H1 (cell line): Measurements from ENCODE around the gene GALNT1. TPM values are rescaled to one million over a fixed set of nuclear protein-coding genes. Genes with fewer than 3 reads are reported as not detected.

ENCODE experiments used
- CTCF ChIA-PET: fragments of 300-600 bp; sonication (Branson Sonifier 250); formaldehyde crosslinking; loops from one replicate; lab custom pipeline; 2021; ENCODE audit not compliant: partially characterized antibody; lab: Charles Lee
- POLR2A ChIA-PET: fragments of 300-600 bp; sonication (Branson Sonifier 250); formaldehyde crosslinking; loops from one replicate; lab custom pipeline; 2021; ENCODE audit warnings: inconsistent platforms; ENCODE audit not compliant: partially characterized antibody; lab: Charles Lee
- DNase-seq, 2 experiments: peaks; one replicate each; pipeline versions ENCODE4 v3.0.0 to v3.0.0-alpha.2; 2010 to 2022; ENCODE audit warnings: low spot score in 2 of 2, low read depth in 1 of 2, mixed read lengths in 1 of 2
- FAIRE-seq: peaks from 2 replicates; lab custom pipeline; 2011; peaks lifted over from hg19 to GRCh38; lab: Jason Lieb, UNC
- H2AFZ ChIP-seq: 2 replicates; pipeline ENCODE4 v1.8.1; 2012; ENCODE audit warnings: low read length, inconsistent platforms
- H2AK5ac ChIP-seq: 2 replicates; pipeline ENCODE4 v1.6.1; 2013; ENCODE audit warnings: low read depth, low read length
- H2BK120ac ChIP-seq: replicated peaks from 2 replicates; pipeline ENCODE3; 2013; ENCODE audit warnings: low read depth, low read length, inconsistent platforms
- H2BK12ac ChIP-seq: 2 replicates; pipeline ENCODE4 v1.6.1; 2013; ENCODE audit warnings: low read depth, low read length
- H2BK15ac ChIP-seq: 2 replicates; pipeline ENCODE4 v1.6.1; 2013; ENCODE audit warnings: low read length
- H2BK20ac ChIP-seq: 2 replicates; pipeline ENCODE4 v1.6.1; 2013; ENCODE audit warnings: low read length
- H2BK5ac ChIP-seq: 2 replicates; pipeline ENCODE4 v1.6.1; 2013; ENCODE audit warnings: low read depth, low read length
- H3K14ac ChIP-seq: 2 replicates; pipeline ENCODE4 v1.6.1; 2013; ENCODE audit warnings: inconsistent platforms; ENCODE audit not compliant: insufficient read length
- H3K18ac ChIP-seq: 2 replicates; pipeline ENCODE4 v1.6.1; 2013; ENCODE audit warnings: low read length; ENCODE audit errors: extremely low read depth
- H3K23ac ChIP-seq: 2 replicates; pipeline ENCODE4 v1.6.1; 2013; ENCODE audit warnings: inconsistent platforms; ENCODE audit not compliant: insufficient read length
- H3K23me2 ChIP-seq: 2 replicates; pipeline ENCODE4 v1.6.1; 2013; ENCODE audit warnings: low read depth, low read length
- H3K27ac ChIP-seq: 2 replicates; pipeline ENCODE4 v1.6.1; 2011; ENCODE audit warnings: low read depth, low read length, inconsistent platforms
- H3K27me3 ChIP-seq, 4 experiments: replicated peaks in 1 of 4; 1 replicate in 1 of 4; 2 replicates in 3 of 4; pipeline versions ENCODE4 v1.6.1 to v1.8.1; 2011 to 2013; ENCODE audit warnings: low read length in 3 of 4, mild to moderate bottlenecking in 3 of 4, inconsistent platforms in 2 of 4, mixed read lengths in 2 of 4, moderate library complexity in 1 of 4; ENCODE audit not compliant: control insufficient read depth in 3 of 4, insufficient read depth in 3 of 4; ENCODE audit errors: extremely low read depth in 1 of 4
- H3K36me3 ChIP-seq, 4 experiments: 2 replicates each; pipeline versions ENCODE4 v1.6.1 to v1.8.1; 2011 to 2013; ENCODE audit warnings: mild to moderate bottlenecking in 4 of 4, low read length in 3 of 4, moderate library complexity in 2 of 4, control low read depth in 1 of 4, inconsistent platforms in 1 of 4; ENCODE audit not compliant: insufficient read depth in 4 of 4, control insufficient read depth in 2 of 4
- H3K4ac ChIP-seq: replicated peaks from 2 replicates; pipeline ENCODE3; 2013; ENCODE audit warnings: low read length, low read depth, mixed read lengths, inconsistent platforms; ENCODE audit not compliant: insufficient read length
- H3K4me1 ChIP-seq, 4 experiments: replicated peaks in 1 of 4; 1 replicate in 1 of 4; 2 replicates in 3 of 4; pipeline versions ENCODE4 v1.6.1 to v1.8.1; 2011 to 2013; ENCODE audit warnings: low read length in 3 of 4, inconsistent platforms in 2 of 4, mixed read lengths in 1 of 4; ENCODE audit not compliant: insufficient read depth in 4 of 4, control insufficient read depth in 3 of 4
- H3K4me2 ChIP-seq, 2 experiments: 2 replicates each; pipeline versions ENCODE4 v1.6.1 to v1.8.1; 2011 to 2013; ENCODE audit warnings: low read depth in 2 of 2, low read length in 2 of 2, control low read depth in 1 of 2, inconsistent platforms in 1 of 2, mild to moderate bottlenecking in 1 of 2; ENCODE audit not compliant: insufficient read depth in 1 of 2
- H3K4me3 ChIP-seq, 4 experiments: fragments of 200-600, 300-600 bp in 1 of 4; sonication (generic), shearing (Covaris generic), sonication (Bioruptor Twin) in 1 of 4; 2 replicates each; pipeline versions ENCODE4 v1.5.1 to v1.8.1; 2011 to 2016; ENCODE audit warnings: low read length in 4 of 4, low read depth in 3 of 4, control low read depth in 2 of 4, inconsistent platforms in 2 of 4, mild to moderate bottlenecking in 2 of 4, mixed read lengths in 1 of 4, moderate library complexity in 1 of 4; ENCODE audit not compliant: insufficient read depth in 2 of 4; ENCODE audit errors: extremely low read depth in 1 of 4
- H3K56ac ChIP-seq: replicated peaks from 2 replicates; pipeline ENCODE3; 2013; ENCODE audit warnings: low read depth, mild to moderate bottlenecking, mixed read lengths, low read length, inconsistent platforms; ENCODE audit not compliant: insufficient read length
- H3K79me1 ChIP-seq: 2 replicates; pipeline ENCODE4 v1.6.1; 2013; ENCODE audit warnings: low read depth, low read length, control low read depth
- H3K79me2 ChIP-seq, 2 experiments: 2 replicates each; pipeline versions ENCODE4 v1.6.1 to v1.8.1; 2012 to 2013; ENCODE audit warnings: low read length in 2 of 2, mild to moderate bottlenecking in 2 of 2, inconsistent platforms in 1 of 2; ENCODE audit not compliant: insufficient read depth in 2 of 2, control insufficient read depth in 1 of 2
- H3K9ac ChIP-seq, 4 experiments: replicated peaks in 1 of 4; 1 replicate in 1 of 4; 2 replicates in 3 of 4; pipeline versions ENCODE4 v1.6.1 to v1.8.1; 2011 to 2013; ENCODE audit warnings: low read depth in 3 of 4, low read length in 3 of 4, control low read depth in 2 of 4, mild to moderate bottlenecking in 2 of 4, moderate library complexity in 2 of 4, inconsistent platforms in 1 of 4; ENCODE audit errors: extremely low read depth in 1 of 4
- H3K9me3 ChIP-seq, 2 experiments: 2 replicates each; pipeline versions ENCODE4 v1.6.1 to v1.8.1; 2012 to 2013; ENCODE audit warnings: mild to moderate bottlenecking in 2 of 2, moderate library complexity in 2 of 2, control low read depth in 1 of 2, inconsistent platforms in 1 of 2, low read depth in 1 of 2, low read length in 1 of 2, mixed read lengths in 1 of 2; ENCODE audit not compliant: insufficient read depth in 2 of 2
- H4K20me1 ChIP-seq, 2 experiments: replicated peaks in 1 of 2; 2 replicates each; pipeline versions ENCODE3 to v1.8.1; 2011 to 2013; ENCODE audit warnings: inconsistent platforms in 2 of 2, low read length in 2 of 2, mild to moderate bottlenecking in 1 of 2; ENCODE audit not compliant: insufficient read depth in 2 of 2, control insufficient read depth in 1 of 2
- H4K5ac ChIP-seq: 2 replicates; pipeline ENCODE4 v1.6.1; 2013; ENCODE audit warnings: low read length, low read depth, mixed read lengths, inconsistent platforms; ENCODE audit not compliant: insufficient read length
- H4K8ac ChIP-seq: 2 replicates; pipeline ENCODE4 v1.8.0; 2013; ENCODE audit warnings: mild to moderate bottlenecking, moderate library complexity, low read length, inconsistent platforms; ENCODE audit not compliant: insufficient read depth; ENCODE audit errors: extremely low read depth
- H4K91ac ChIP-seq: replicated peaks from 2 replicates; pipeline ENCODE3; 2013; ENCODE audit warnings: low read length, mixed read lengths, inconsistent platforms; ENCODE audit not compliant: insufficient read length
- EGR1 ChIP-seq: IDR thresholded peaks from 2 replicates; pipeline ENCODE4 v1.6.1; 2011; ENCODE audit warnings: low read depth, low read length, borderline replicate concordance
- EZH2 ChIP-seq: fragments of 200-600 bp; sonication (generic); IDR thresholded peaks from 2 replicates; pipeline ENCODE4 v1.7.1; 2012; ENCODE audit warnings: low read depth, mild to moderate bottlenecking, moderate library complexity, low read length, inconsistent platforms; ENCODE audit not compliant: severe bottlenecking
- JUND ChIP-seq: IDR thresholded peaks from 2 replicates; pipeline ENCODE4 v1.6.1; 2011; ENCODE audit warnings: mild to moderate bottlenecking, improper control_type of control experiment, low read length
- KDM1A ChIP-seq: fragments of 200-600, 300-600 bp; sonication (generic); IDR thresholded peaks from 2 replicates; pipeline ENCODE4 v1.7.1; 2016; ENCODE audit warnings: mild to moderate bottlenecking, low read length, borderline replicate concordance
- POU5F1 ChIP-seq: IDR thresholded peaks from 2 replicates; pipeline ENCODE4 v1.6.1; 2011; ENCODE audit warnings: low read depth, mild to moderate bottlenecking, low read length, moderate library complexity
- RFX5 ChIP-seq: IDR thresholded peaks from 2 replicates; pipeline ENCODE4 v1.6.1; 2011; ENCODE audit warnings: low read depth, low read length, improper control_type of control experiment, borderline replicate concordance
- SAP30 ChIP-seq: fragments of 300-600 bp; sonication (generic); IDR thresholded peaks from 2 replicates; pipeline ENCODE4 v1.7.1; 2012; ENCODE audit warnings: low read length, moderate library complexity, mild to moderate bottlenecking, inconsistent platforms; ENCODE audit not compliant: insufficient read depth, insufficient replicate concordance
- SP2 ChIP-seq: IDR thresholded peaks from 2 replicates; pipeline ENCODE4 v1.6.1; 2012; ENCODE audit warnings: mild to moderate bottlenecking, low read length, inconsistent platforms
- SUZ12 ChIP-seq: fragments of 200-600 bp; sonication (generic); IDR thresholded peaks from 2 replicates; pipeline ENCODE4 v1.6.1; 2012; ENCODE audit warnings: mild to moderate bottlenecking, inconsistent platforms, low read length, moderate library complexity, mixed read lengths
- TCF12 ChIP-seq: IDR thresholded peaks from 2 replicates; pipeline ENCODE4 v1.6.1; 2011; ENCODE audit warnings: low read depth, mild to moderate bottlenecking, low read length
- ZNF274 ChIP-seq: IDR thresholded peaks from 2 replicates; pipeline ENCODE4 v1.7.0; 2012; ENCODE audit warnings: low read length, borderline replicate concordance; ENCODE audit errors: extremely low read depth
- WGBS, 2 experiments: shearing (Covaris generic) in 1 of 2; methylation state at CpG; one replicate each; pipeline versions ENCODE4 v1.1.6 to v1.1.7; 2013 to 2015; ENCODE audit warnings: low lambda C conversion rate in 2 of 2, mixed read lengths in 2 of 2, inconsistent platforms in 1 of 2, low coverage in 1 of 2, missing lambda C conversion rate in 1 of 2; ENCODE audit not compliant: insufficient replicate concordance in 2 of 2, insufficient coverage in 1 of 2, insufficient read length in 1 of 2; ENCODE audit errors: extremely low coverage in 1 of 2, missing lambda C conversion rate in 1 of 2; 5-methylcytosine and 5-hydroxymethylcytosine counted together
- polyA plus RNA-seq, 7 experiments: library from polyadenylated mRNA; depleted of rRNA in 3 of 7; stranded (reverse) in 5 of 7; unstranded in 2 of 7; fragments of >200 nt in 5 of 7; fragments of 200-250 nt in 2 of 7; gene quantifications; 1 replicate in 5 of 7; 2 replicates in 1 of 7; 4 replicates in 1 of 7; pipeline versions ENCODE4 v1.2.1 to v1.2.3, GENCODE V29; 2011 to 2013; ENCODE audit warnings: missing spikeins in 2 of 7, mixed read lengths in 2 of 7
- total RNA-seq: library from RNA; stranded (reverse); fragmentation: NEBNext Ultra II Directional; extraction: Animal tissue kit (Norgen Biotek cat#: 25700); gene quantifications from 2 replicates; pipeline ENCODE4 v1.2.1, GENCODE V29; 2021
- TF ChIP-seq, protein P1 (sequence below): IDR thresholded peaks from 2 replicates; pipeline ENCODE4 v1.6.1; 2011; ENCODE audit warnings: low read length, improper control_type of control experiment
- TF ChIP-seq, protein P2 (sequence below): IDR thresholded peaks from 2 replicates; pipeline ENCODE4 v1.6.1; 2012; ENCODE audit warnings: inconsistent platforms

Gene GALNT1
- total and polyA plus RNA-seq, 2 of the 8 experiments (the other 6 are each of a cell fraction or from before 2014, with no cell fraction given) = 22.4 to 101 TPM

DNA sequence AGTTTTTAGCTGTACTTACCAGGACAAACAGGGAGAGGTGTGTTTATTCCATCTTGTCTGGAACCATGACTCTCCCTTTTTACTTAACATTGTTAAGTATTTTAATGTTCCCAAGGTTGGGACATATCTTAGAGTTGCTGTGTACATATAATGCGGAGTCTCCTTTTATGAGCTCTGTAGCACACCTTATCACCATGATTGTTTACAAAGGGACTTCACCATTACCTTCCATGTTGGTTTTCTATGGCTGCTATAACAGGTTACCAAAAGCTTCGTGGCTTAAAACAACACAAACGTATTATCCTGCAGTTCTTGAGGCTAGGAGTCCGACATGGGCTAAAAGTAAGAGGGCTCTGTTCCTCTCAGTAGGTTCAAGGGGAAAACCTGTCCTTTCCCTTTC is 164.3 kb downstream of the GALNT1 start:
- H3K56ac ChIP-seq = no peak overlapping the region
- POLR2A ChIA-PET = no interaction called here
- H4K20me1 ChIP-seq = no peaks in the 10 kb centered on the region
- no peak overlapping the region for H4K8ac ChIP-seq
- no peak overlapping the region for H3K23ac ChIP-seq
- no peak overlapping the region for H2BK120ac ChIP-seq
- no peak overlapping the region for H4K91ac ChIP-seq
- no peak overlapping the region for H2AFZ ChIP-seq
- H3K79me1 ChIP-seq = no peaks in the 10 kb centered on the region
- no peak overlapping the region for H3K18ac ChIP-seq
- no peak overlapping the region for H3K9ac ChIP-seq
- H3K23me2 ChIP-seq = no peaks in the 10 kb centered on the region
- H3K14ac ChIP-seq = no peak overlapping the region
- H3K9me3 ChIP-seq = no peaks in the 10 kb centered on the region
- no peak for FAIRE-seq
- 81% methylated on average over 4 of the region's 4 CpGs; no CpG with 5 or more reads in 1 of the 2 experiments for WGBS, 2 experiments
- CTCF ChIA-PET = interaction anchor here (1.3 to 2.6 kb wide), 2 partner anchors 10 to 227 kb away, joined by 3 to 9 read pairs; partner anchors contain the start of gene RMP24
- H3K4me1 ChIP-seq = peaks cover 0 to 8% (median 4%) of the 10 kb centered on the region in 4 experiments; a peak in 4 of 7 replicates
- H2BK5ac ChIP-seq = no peak overlapping the region
- H3K4me2 ChIP-seq = no peak overlapping the region
- no peak overlapping the region for H2BK20ac ChIP-seq
- H3K4me3 ChIP-seq = no peak overlapping the region
- H2BK15ac ChIP-seq = no peak overlapping the region
- H4K5ac ChIP-seq = no peak overlapping the region
- H3K79me2 ChIP-seq = no peaks in the 10 kb centered on the region
- H3K27ac ChIP-seq = no peak overlapping the region
- no peak overlapping the region for H2AK5ac ChIP-seq
- H3K36me3 ChIP-seq = no peaks in the 10 kb centered on the region
- no peak overlapping the region for H2BK12ac ChIP-seq
- H3K4ac ChIP-seq = no peak overlapping the region
- no peak for DNase-seq
- no peaks in the 10 kb centered on the region for H3K27me3 ChIP-seq
- TF ChIP-seq, protein P1, sequence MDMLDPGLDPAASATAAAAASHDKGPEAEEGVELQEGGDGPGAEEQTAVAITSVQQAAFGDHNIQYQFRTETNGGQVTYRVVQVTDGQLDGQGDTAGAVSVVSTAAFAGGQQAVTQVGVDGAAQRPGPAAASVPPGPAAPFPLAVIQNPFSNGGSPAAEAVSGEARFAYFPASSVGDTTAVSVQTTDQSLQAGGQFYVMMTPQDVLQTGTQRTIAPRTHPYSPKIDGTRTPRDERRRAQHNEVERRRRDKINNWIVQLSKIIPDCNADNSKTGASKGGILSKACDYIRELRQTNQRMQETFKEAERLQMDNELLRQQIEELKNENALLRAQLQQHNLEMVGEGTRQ = no peak
- TF ChIP-seq ZNF274 (no peak), SAP30 (no peak), TCF12 (no peak), SP2 (no peak), EGR1 (no peak), KDM1A (no peak), EZH2 (no peak), SUZ12 (no peak), RFX5 (no peak), POU5F1 (no peak), JUND (no peak)
- TF ChIP-seq, protein P2, sequence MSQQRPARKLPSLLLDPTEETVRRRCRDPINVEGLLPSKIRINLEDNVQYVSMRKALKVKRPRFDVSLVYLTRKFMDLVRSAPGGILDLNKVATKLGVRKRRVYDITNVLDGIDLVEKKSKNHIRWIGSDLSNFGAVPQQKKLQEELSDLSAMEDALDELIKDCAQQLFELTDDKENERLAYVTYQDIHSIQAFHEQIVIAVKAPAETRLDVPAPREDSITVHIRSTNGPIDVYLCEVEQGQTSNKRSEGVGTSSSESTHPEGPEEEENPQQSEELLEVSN = no peak
